ENCODE results near the gene JPT2.
"Not testable (repeated sequence)": the region's sequence is repeated elsewhere in the genome, so short reads cannot be mapped to it uniquely, and the experiment has no call there.

Gene JPT2

DNA sequence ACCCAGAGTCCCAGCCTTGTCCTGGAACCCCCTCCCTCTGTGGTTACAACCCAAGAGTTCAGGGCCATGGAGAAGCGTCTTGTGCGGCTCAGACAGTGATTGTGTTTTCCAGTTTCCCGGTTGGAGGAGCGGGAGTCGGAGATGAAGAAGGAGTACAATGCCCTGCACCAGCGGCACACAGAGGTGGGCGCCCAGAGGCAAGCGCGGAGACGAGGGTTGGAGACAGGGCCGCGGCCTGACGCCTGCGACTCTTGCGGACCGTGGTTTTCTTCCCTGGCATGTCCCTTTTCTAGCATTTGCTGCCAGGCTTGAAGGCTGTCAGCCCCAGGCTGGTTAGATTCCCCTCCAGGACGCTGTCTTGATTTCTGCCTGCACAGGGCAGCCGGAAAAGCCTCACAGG is 50.9 kb downstream of the JPT2 start:
- DNase-seq (ENCODE audit: low read depth, low spot score): no peak
- POLR2A ChIA-PET: interaction anchor here (0.7 kb wide), 1 partner anchor 412 kb away, joined by 5 read pairs; no protein-coding TSS in a partner anchor
- CTCF ChIA-PET: no interaction called here
- TF ChIP-seq CTCF (IDR thresholded peaks at IDR 0.05; ENCODE audit: insufficient read depth, low read length, missing control alignments): no peak
- no peak overlapping the region for H3K4me3 ChIP-seq (ENCODE audit: low read depth, low read length)

DNA sequence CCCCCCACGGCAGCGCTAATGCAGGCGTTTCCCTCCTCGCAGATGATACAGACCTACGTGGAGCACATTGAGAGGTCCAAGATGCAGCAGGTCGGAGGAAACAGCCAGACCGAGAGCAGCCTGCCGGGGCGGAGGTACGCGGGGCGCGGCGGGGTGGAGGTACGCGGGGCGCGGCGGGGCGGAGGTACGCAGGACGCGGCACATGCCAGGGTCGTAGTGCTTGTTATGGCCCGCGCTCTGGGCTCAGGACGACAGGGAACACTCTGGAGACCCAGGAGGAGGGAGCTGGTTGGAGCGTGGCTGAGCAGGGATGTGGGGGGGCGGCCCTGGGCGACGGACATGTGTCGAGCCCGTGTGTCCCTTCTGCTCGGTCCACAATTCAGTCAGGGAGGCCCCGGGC is 51.4 kb downstream of the JPT2 start:
- no peak for TF ChIP-seq CTCF (IDR thresholded peaks at IDR 0.05; ENCODE audit: insufficient read depth, low read length, missing control alignments)
- no peak overlapping the region for H3K4me3 ChIP-seq (ENCODE audit: low read depth, low read length)
- CTCF ChIA-PET: interaction anchor here (0.8 kb wide), 1 partner anchor 16 kb away, joined by 3 read pairs; no protein-coding TSS in a partner anchor
- POLR2A ChIA-PET: no interaction called here
- no peak for DNase-seq (ENCODE audit: low read depth, low spot score)

DNA sequence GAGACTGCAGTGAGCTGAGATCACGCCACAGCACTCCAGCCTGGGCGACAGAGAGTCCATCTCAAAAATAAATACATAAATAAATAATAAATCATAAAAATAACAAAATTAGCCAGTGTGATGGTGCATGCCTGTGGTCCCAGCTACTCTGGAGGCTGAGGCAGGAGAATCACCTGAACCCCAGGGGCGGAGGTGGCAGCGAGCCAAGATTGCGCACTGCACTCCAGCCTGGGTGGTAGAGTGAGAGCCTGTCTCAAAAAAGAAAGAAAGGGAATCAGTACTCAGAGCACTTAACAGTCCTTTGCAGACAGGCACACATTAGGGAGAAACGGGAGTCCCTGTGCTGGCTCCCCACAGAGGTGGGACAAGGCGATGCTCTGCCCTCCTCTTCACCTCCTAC is 53.0 kb downstream of the JPT2 start:
- TF ChIP-seq CTCF (IDR thresholded peaks at IDR 0.05; ENCODE audit: insufficient read depth, low read length, missing control alignments): no peak
- DNase-seq (ENCODE audit: low read depth, low spot score): no peak
- POLR2A ChIA-PET: no interaction called here
- CTCF ChIA-PET: no interaction called here
- no peak overlapping the region for H3K4me3 ChIP-seq (ENCODE audit: low read depth, low read length)

GRCh38 chr16:1731603-1732002 is 53.5 kb downstream of the JPT2 start:
- TF ChIP-seq CTCF (IDR thresholded peaks at IDR 0.05; ENCODE audit: insufficient read depth, low read length, missing control alignments): no peak
- H3K4me3 ChIP-seq (ENCODE audit: low read depth, low read length): no peak overlapping the region
- ChIA-PET CTCF (no interaction called here), POLR2A (no interaction called here)
- no peak for DNase-seq (ENCODE audit: low read depth, low spot score)

DNA sequence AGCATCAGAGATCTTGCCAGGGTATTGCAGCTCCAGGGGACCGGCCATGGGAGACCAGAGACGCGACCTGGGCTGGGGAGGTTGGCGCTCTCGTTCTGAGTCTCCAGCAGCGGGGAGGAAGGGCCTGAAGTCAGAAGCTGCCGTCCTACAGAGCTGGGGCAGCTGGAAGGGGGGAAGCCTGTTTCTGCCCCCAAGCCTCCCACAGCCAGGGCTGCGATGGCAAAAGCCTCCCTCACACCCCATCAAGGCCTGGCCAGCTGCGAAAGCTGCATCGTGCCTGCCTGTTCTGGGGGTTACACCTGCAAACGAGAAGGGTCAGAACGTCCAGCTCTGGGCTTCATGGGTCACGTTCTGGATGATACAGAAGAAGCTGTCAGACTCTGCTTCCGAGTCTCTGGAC is 54.0 kb downstream of the JPT2 start:
- H3K4me3 ChIP-seq (ENCODE audit: low read depth, low read length): no peak overlapping the region
- no peak for TF ChIP-seq CTCF (IDR thresholded peaks at IDR 0.05; ENCODE audit: insufficient read depth, low read length, missing control alignments)
- POLR2A ChIA-PET: interaction anchor here (1.4 kb wide), 1 partner anchor 41 kb away, joined by 4 read pairs; the partner anchor contains the start of genes EME2 and MRPS34
- CTCF ChIA-PET: interaction anchor here (1.2 to 1.3 kb wide), 2 partner anchors 10 to 27 kb away, joined by 3 to 4 read pairs; no protein-coding TSS in a partner anchor
- no peak for DNase-seq (ENCODE audit: low read depth, low spot score)

GRCh38 chr16:1732551-1732987 is 54.5 kb downstream of the JPT2 start:
- H3K4me3 ChIP-seq (ENCODE audit: low read depth, low read length); DNase-seq (ENCODE audit: low read depth, low spot score): not testable (repeated sequence)
- ChIA-PET POLR2A (interaction anchor here (1.4 kb wide), 1 partner anchor 40 kb away, joined by 4 read pairs; the partner anchor contains the start of genes EME2 and MRPS34), CTCF (interaction anchor here (1.2 to 1.3 kb wide), 2 partner anchors 9 to 27 kb away, joined by 3 to 4 read pairs; no protein-coding TSS in a partner anchor)

- DNase-seq (ENCODE audit: low read depth, low spot score): no peak
- TF ChIP-seq CTCF (IDR thresholded peaks at IDR 0.05; ENCODE audit: insufficient read depth, low read length, missing control alignments): no peak
- ChIA-PET CTCF (no interaction called here), POLR2A (no interaction called here)
- H3K4me3 ChIP-seq (ENCODE audit: low read depth, low read length): no peak overlapping the region
Observed at GRCh38 chr16:1734123-1734522, 56.0 kb downstream of the JPT2 start.

All from AG04449 (cell line).